ENCODE results near the gene CRIM1.
"Not testable (repeated sequence)": the region's sequence is repeated elsewhere in the genome, so short reads cannot be mapped to it uniquely, and the experiment has no call there.

The CRIM1 gene

GRCh38 chr2:36351736-36352349 lies 3.7 kb upstream of the CRIM1 start:
- no peak for DNase-seq

- DNase-seq: no peak
Measured at GRCh38 chr2:36352701-36353100, 2.9 kb upstream of the CRIM1 start.

- no peak for DNase-seq
Measured at GRCh38 chr2:36354811-36355150, 797 bp upstream of the CRIM1 start.

GRCh38 chr2:36355890-36356297 lies 316 bp downstream of the CRIM1 start:
- no peak for DNase-seq

GRCh38 chr2:36356298-36356989 lies 866 bp downstream of the CRIM1 start:
- no peak for DNase-seq

GRCh38 chr2:36356990-36357846 lies 1.6 kb downstream of the CRIM1 start:
- no peak for DNase-seq

GRCh38 chr2:36357847-36358659 lies 2.5 kb downstream of the CRIM1 start:
- no peak for DNase-seq

GRCh38 chr2:36359067-36359466 lies 3.5 kb downstream of the CRIM1 start:
- no peak for DNase-seq

GRCh38 chr2:36360063-36360462 lies 4.5 kb downstream of the CRIM1 start:
- no peak for DNase-seq

- DNase-seq: no peak
Measured at GRCh38 chr2:36360834-36361233, 5.3 kb downstream of the CRIM1 start.

GRCh38 chr2:36361396-36361795 lies 5.8 kb downstream of the CRIM1 start:
- DNase-seq: no peak

- no peak for DNase-seq
Measured at GRCh38 chr2:36362291-36362690, 6.7 kb downstream of the CRIM1 start.

- DNase-seq: not testable (repeated sequence)
Measured at GRCh38 chr2:36363085-36363484, 7.5 kb downstream of the CRIM1 start.

GRCh38 chr2:36366491-36367120 lies 11.0 kb downstream of the CRIM1 start:
- no peak for DNase-seq

- DNase-seq: no peak
Measured at GRCh38 chr2:36367486-36367885, 11.9 kb downstream of the CRIM1 start.

- no peak for DNase-seq
Measured at GRCh38 chr2:36367895-36368353, 12.3 kb downstream of the CRIM1 start.

GRCh38 chr2:36368438-36368837 lies 12.9 kb downstream of the CRIM1 start:
- no peak for DNase-seq

- no peak for DNase-seq
Measured at GRCh38 chr2:36369163-36369562, 13.6 kb downstream of the CRIM1 start.

GRCh38 chr2:36369716-36370115 lies 14.1 kb downstream of the CRIM1 start:
- DNase-seq: no peak

- no peak for DNase-seq
Measured at GRCh38 chr2:36370281-36370680, 14.7 kb downstream of the CRIM1 start.

- DNase-seq: no peak
Measured at GRCh38 chr2:36371070-36371874, 15.7 kb downstream of the CRIM1 start.
